Panc1 (cell line): ENCODE data around the gene MED12L. TPM values are rescaled to one million over a fixed set of nuclear protein-coding genes. Genes with fewer than 3 reads are reported as not detected.

Experiments used
- ATAC-seq: fragments of 200-7000 bp; cut with Tn5 transposase; 2 replicates; pipeline ENCODE4 v1.9.1; 2020; ENCODE audit warnings: mild to moderate bottlenecking, moderate library complexity
- BruUV-seq: library from RNA; stranded (reverse); fragments of 400-500 nt; replicated peaks from 2 replicates; lab custom pipeline; 2021; lab: Mats Ljungman, UMichigan
- CTCF ChIA-PET: fragments of 300-600 bp; sonication (Branson Sonifier 250); formaldehyde crosslinking; loops from one replicate; lab custom pipeline; 2022; ENCODE audit warnings: antibody characterized with exemption; lab: Charles Lee
- POLR2A ChIA-PET: fragments of 300-600 bp; sonication (Branson Sonifier 250); formaldehyde crosslinking; loops from one replicate; lab custom pipeline; 2022; ENCODE audit warnings: antibody characterized with exemption; lab: Charles Lee
- DNase-seq: peaks from one replicate; pipeline ENCODE4 v3.0.0-alpha.2; 2010; ENCODE audit warnings: low read depth, low spot score
- H3K27ac ChIP-seq: 2 replicates; pipeline ENCODE4 v1.5.1; 2011; ENCODE audit warnings: mild to moderate bottlenecking, low read length, inconsistent platforms
- H3K27me3 ChIP-seq: fragments of 200-500 bp; sonication (Bioruptor generic); 2 replicates; pipeline ENCODE4 v1.6.0; 2014; ENCODE audit warnings: low read length, inconsistent platforms; ENCODE audit not compliant: control insufficient read depth, insufficient read depth
- H3K36me3 ChIP-seq: fragments of 200-500 bp; sonication (Bioruptor generic); 2 replicates; pipeline ENCODE4 v1.5.1; 2014; ENCODE audit warnings: inconsistent platforms, mild to moderate bottlenecking, low read length, moderate library complexity; ENCODE audit not compliant: control insufficient read depth, insufficient read depth
- H3K4me1 ChIP-seq: 2 replicates; pipeline ENCODE4 v1.5.1; 2011; ENCODE audit warnings: inconsistent platforms, mild to moderate bottlenecking, low read length, moderate library complexity; ENCODE audit not compliant: control insufficient read depth, insufficient read depth
- H3K4me3 ChIP-seq, 2 experiments: 2 replicates each; pipeline ENCODE4 v1.5.1; 2011 to 2012; ENCODE audit warnings: low read depth in 2 of 2, low read length in 2 of 2, mild to moderate bottlenecking in 2 of 2, inconsistent platforms in 1 of 2, moderate library complexity in 1 of 2
- H3K9me3 ChIP-seq: fragments of 200-500 bp; sonication (Bioruptor generic); 2 replicates; pipeline ENCODE4 v1.5.1; 2014; ENCODE audit warnings: low read depth, mild to moderate bottlenecking, inconsistent platforms, low read length, moderate library complexity; ENCODE audit not compliant: control insufficient read depth, insufficient read depth
- CTCF ChIP-seq: fragments of 450-650 bp; IDR thresholded peaks from 2 replicates; pipeline ENCODE4 v1.5.1; 2017; ENCODE audit warnings: mild to moderate bottlenecking
- POLR2AphosphoS5 ChIP-seq: IDR thresholded peaks from 2 replicates; pipeline ENCODE4 v1.6.1; 2012; ENCODE audit warnings: mild to moderate bottlenecking, low read depth, low read length, moderate library complexity
- REST ChIP-seq, 2 experiments: IDR thresholded peaks; 2 replicates each; pipeline ENCODE4 v1.6.1; 2011 to 2012; ENCODE audit warnings: low read depth in 2 of 2, control low read depth in 1 of 2, low read length in 1 of 2, mild to moderate bottlenecking in 1 of 2, moderate library complexity in 1 of 2; ENCODE audit not compliant: insufficient read depth in 1 of 2
- SIN3A ChIP-seq: IDR thresholded peaks from 2 replicates; pipeline ENCODE4 v1.6.1; 2012; ENCODE audit warnings: low read depth, mild to moderate bottlenecking, low read length, moderate library complexity, borderline replicate concordance; ENCODE audit not compliant: insufficient read depth
- TCF7L2 ChIP-seq: IDR thresholded peaks from 2 replicates; pipeline ENCODE4 v1.6.1; 2011; ENCODE audit warnings: mild to moderate bottlenecking, low read depth, low read length, inconsistent platforms
- in situ Hi-C: cut with HindIII; loops from 2 replicates; pipeline ENCODE4 v1.10.0; 2016; ENCODE audit warnings: low sequenced_read_pairs, low pct_unique_long_range_greater_than_20kb
- intact Hi-C: fragments of 100-400 bp; cut with micrococcal nuclease; formaldehyde crosslinking; loops from one replicate; pipeline ENCODE4 v1.10.0; 2022; ENCODE audit not compliant: unreplicated experiment
- total RNA-seq: library from RNA; stranded (reverse); gene quantifications from one replicate; pipeline ENCODE4 v1.2.1, GENCODE V29; 2021; ENCODE audit not compliant: unreplicated experiment

MED12L gene
- total RNA-seq, 1 experiment from 2014 or later, result 2.8 TPM

GRCh38 chr3:151283387-151283786 is 197.9 kb downstream of the MED12L start:
- no peak overlapping the region for H3K4me3 ChIP-seq
- DNase-seq, result no peak
- in situ Hi-C loops (no loop called here), intact Hi-C loops (loop anchor here (1.0 kb wide), 2 partner anchors 56 to 115 kb away; no protein-coding TSS in a partner anchor)
- BruUV-seq, result no TSS peak
- H3K27ac ChIP-seq, result no peak overlapping the region
- no peaks in the 10 kb centered on the region; the same call in 1 of the 2 replicates for H3K27me3 ChIP-seq
- no peaks in the 10 kb centered on the region for H3K9me3 ChIP-seq
- no peak for ATAC-seq
- no peaks in the 10 kb centered on the region for H3K4me1 ChIP-seq
- no peaks in the 10 kb centered on the region for H3K36me3 ChIP-seq
- TF ChIP-seq SIN3A (no peak), POLR2AphosphoS5 (no peak), REST (IDR thresholded peaks at IDR 0.05; ENCODE audit: insufficient read depth in 1 of 2, low read depth in 2 of 2, low read length in 1 of 2) (no peak), CTCF (no peak)
- CTCF ChIA-PET, result no interaction called here
- POLR2A ChIA-PET, result no interaction called here

- POLR2A ChIA-PET, result no interaction called here
- Histone ChIP-seq H3K36me3 (no peaks in the 10 kb centered on the region), H3K4me3 (no peak overlapping the region), H3K9me3 (no peaks in the 10 kb centered on the region), H3K27ac (no peak overlapping the region), H3K4me1 (no peaks in the 10 kb centered on the region), H3K27me3 (no peaks in the 10 kb centered on the region)
- intact Hi-C loops (loop anchor here (1.0 kb wide), 2 partner anchors 57 to 116 kb away; no protein-coding TSS in a partner anchor), in situ Hi-C loops (no loop called here)
- no peak for TF ChIP-seq CTCF
- no peak for TF ChIP-seq POLR2AphosphoS5
- no peak for TF ChIP-seq TCF7L2
- TF ChIP-seq SIN3A, result no peak
- TF ChIP-seq REST (IDR thresholded peaks at IDR 0.05; ENCODE audit: insufficient read depth in 1 of 2, low read depth in 2 of 2, low read length in 1 of 2), result no peak
- CTCF ChIA-PET, result no interaction called here
- no TSS peak for BruUV-seq
- no peak for ATAC-seq
- DNase-seq, result no peak
These were observed 198.5 kb downstream of the MED12L start for GRCh38 chr3:151283907-151284461.
